GM19043 (cell line): ENCODE measurements around the gene FOXO1.
"Not testable (repeated sequence)": the region's sequence is repeated elsewhere in the genome, so short reads cannot be mapped to it uniquely, and the experiment has no call there.

Experiments
- ATAC-seq: cut with Tn5 transposase; IDR thresholded peaks from one replicate; pipeline ENCODE4 v1.9.1; 2021; ENCODE audit warnings: low read depth; ENCODE audit not compliant: unreplicated experiment

Gene FOXO1

DNA sequence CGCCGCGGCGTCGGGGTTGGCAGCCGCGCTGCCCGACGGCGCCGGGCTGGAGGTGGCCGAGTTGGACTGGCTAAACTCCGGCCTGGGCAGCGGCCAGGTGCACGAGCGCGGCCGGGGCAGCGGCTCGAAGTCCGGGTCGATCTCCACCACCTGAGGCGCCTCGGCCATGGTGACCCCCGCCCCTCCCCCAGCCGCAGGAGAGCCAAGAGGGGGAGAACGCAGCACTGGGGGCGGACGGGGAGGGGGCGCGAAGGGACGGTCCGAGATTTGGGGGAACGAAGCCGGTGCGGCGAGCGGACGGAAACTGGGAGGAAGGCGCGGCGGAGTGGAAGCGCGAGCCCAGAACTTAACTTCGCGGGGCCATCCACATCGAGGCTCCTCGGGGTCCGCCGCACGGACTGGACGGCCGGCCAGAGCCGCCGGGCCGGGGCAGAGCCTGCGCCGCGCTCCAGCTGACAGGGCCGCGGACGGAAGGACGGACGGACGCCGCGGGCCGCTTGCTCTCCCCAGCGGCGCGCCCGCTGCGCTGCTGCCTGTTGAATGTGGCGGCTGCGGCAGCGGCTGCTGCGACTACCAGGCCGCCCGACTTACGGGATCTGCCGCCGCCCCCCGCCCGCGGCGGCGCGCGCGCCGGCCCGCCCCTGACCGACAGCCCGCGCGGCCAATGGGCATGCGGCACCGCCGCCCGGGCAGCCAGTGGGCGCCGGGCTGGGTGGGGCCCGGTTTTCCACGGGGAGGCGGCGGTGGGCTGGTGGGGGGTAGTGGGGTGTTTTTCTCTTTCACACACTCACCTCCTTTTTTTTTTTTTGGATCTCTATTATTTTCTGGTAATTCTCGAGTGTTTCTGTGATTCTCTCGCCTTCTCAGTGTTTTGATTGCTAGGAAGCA is at the start of gene FOXO1:
Gene FOXO1, minus strand, starts transcription at position 597 of the 888 bp plus-strand sequence. Its CDS starts 429 bp downstream, at position 168.
- ATAC-seq = peak; percentile 47

DNA sequence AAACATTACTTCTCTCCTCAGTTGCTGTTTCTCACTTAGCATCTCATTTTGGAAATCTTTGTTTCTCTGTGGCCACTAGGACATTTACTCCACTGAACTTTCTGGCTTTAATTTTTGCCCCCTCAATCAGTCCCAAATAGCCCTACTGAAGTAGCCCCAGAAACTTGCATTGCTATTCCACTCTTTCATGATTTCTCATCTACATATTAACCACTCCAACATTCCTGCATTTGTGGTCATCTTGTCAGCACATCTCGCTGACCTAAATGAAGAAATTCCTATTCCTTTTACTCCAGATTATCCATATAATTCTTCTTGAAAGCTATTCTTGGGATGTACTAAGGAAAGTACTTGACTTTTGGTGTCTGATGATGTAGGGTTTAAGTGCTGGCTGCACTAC is 48.0 kb upstream of the FOXO1 start:
- ATAC-seq = not testable (repeated sequence)

DNA sequence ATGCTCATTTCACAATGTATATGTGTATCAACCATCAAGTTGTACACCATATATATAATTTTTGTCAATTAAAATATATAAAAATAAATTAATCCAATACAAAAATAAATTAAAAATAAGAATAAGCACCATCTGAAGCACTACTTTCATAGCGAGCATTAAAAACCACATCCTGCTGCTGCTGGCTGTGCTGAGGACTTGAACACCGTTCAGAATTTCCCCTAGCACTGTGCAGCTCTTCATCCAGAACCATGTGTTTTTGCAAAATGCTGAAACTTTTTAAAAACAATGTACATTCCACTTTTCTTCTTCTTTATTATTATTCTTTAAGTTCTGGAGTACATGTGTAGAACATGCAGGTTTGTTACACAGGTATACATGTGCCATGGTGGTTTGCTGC is 40.0 kb upstream of the FOXO1 start:
- no peak for ATAC-seq

DNA sequence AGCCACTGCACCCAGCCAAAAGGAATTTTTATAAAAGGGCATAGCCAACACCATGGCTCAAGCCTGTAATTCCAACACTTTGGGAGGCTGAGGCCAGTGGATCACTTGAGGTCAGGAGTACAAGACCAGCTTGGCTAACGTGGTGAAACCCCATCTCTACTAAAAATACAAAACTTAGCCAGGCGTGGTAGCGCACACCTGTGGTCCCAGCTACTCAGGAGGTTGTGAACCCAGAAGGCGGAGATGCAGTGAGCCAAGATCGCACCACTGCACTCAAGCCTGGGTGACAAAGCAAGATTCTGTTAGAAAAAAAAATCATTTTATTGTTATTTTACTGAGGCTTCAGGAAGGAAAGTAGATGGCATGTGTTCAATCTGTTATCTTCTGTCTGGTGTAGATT is 31.3 kb upstream of the FOXO1 start:
- ATAC-seq = peak; percentile 72

DNA sequence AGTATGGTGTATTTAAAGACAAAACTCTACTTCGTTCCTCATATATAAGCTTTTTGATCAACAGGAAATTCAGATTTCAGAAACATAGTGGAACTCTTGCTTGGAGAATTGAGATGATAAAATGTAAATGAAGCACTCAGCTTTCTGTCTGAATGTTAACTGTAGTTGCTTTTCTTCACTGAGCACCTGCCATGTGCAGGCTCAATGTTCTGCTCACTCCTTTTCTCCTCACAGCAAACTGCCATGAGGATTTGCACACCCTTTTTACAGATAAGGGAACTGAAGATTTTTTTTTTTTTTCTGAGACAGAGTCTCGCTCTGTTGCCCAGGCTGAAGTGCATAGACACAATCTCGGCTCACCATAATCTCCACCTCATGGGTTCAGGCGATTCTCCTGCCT is 28.0 kb upstream of the FOXO1 start:
- no peak for ATAC-seq

DNA sequence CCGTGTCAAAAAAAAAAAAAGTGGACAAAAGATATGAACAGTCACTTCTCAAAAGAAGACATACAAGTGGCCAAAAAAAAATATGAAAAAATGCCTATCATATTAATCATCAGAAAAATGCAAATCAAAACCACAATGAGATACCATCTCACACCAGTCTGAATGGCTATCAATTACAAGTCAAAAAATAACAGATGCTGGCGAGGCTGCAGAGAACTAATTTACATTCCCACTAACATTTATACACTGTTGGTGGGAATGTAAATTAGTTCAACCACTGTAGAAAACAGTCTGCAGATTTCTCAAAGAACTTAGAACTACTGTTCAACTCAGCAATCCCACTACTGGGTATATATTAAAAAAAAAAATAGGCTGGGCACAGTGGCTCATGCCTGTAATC is 26.5 kb upstream of the FOXO1 start:
- no peak for ATAC-seq

DNA sequence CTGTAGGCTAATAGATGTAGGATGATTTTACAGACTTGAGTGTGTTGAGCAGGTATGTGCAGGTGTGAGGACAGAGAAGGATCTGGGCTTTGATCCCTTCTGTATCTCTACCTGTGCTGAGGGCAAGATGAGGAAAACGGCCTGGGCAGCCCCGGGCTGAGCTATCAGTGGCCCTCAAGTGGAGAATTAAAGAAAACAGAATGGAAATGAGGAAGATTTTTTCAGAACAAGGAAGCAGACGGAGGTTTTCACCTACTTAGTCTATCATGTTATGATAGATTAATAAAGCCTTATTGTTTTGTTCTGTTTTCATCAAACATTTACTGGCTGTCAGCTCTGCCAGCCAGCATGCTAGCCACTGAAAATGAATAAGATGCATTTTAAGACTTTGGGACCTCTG is 22.3 kb upstream of the FOXO1 start:
- no peak for ATAC-seq

DNA sequence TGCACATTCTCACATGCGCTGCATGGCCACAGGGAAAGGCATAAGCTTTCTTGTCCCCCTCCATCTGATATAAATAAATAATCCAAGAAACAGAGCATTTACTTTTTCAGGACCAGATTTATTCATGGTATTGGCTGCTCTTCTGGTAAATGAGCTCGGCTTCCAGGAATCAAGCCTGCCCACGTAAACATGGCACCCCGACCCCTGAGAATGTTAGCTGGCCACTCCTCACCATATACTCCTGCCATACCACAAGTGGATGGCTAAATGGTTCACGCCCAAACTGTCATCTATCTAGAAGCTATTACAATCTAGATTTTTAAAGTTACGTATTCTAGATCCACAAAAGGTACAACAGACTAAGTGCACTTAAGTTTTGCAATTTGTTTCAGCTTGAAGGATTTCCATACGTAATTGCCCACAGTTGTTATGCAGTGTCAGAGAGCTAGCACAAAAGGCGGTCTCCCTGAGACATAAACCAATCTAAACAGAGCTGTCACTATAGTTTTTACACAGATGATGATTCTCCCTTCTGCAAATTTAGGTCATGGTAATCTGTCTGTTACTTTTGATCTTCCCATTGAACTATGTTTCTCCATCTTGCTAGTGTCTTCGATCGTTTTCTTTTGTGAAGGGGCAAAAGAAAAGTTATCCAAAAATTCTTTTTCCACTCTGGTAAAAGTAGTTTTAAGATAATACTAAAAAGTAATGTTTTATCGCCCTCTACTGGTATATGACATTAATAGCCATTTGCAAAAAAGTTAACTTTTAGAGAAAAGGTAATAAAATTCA is 16.2 kb upstream of the FOXO1 start:
- no peak for ATAC-seq

DNA sequence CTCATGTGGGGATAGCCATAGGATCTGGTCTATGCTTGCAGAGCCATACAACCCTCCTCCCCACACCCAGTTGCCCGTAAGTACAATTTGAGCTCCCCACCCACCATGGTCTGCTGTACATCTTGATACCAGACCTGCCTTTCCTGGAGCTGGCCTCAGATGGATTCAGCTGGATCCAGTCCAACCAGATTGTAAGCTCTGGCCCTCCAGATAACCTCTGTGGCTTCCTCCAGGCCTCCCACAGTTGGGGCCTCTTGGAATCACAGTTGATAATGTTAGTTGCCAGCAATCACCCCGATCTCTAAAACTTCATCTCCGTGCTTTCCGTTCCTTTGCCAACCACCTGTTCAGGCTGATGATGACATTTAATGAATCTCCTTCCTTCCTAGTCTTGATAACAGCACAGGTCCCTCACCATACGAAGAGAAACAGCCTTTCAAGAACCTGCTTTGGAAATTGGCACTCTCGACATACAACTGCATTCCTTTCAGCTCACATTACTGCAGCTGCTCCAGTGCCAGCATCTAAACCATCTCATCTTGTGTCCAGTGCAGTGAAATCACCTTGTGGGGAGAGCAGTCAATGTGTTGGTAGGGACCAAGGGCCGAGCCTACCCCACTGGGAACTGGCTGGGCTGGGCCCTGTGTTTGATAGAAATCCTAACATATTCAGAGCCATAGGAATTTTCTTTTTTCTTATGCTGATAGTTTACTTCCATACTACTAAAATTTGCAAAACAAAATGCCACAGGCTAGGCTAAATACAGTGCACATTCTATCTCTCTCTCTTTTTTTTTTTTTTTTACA is 15.1 kb upstream of the FOXO1 start:
- no peak for ATAC-seq

DNA sequence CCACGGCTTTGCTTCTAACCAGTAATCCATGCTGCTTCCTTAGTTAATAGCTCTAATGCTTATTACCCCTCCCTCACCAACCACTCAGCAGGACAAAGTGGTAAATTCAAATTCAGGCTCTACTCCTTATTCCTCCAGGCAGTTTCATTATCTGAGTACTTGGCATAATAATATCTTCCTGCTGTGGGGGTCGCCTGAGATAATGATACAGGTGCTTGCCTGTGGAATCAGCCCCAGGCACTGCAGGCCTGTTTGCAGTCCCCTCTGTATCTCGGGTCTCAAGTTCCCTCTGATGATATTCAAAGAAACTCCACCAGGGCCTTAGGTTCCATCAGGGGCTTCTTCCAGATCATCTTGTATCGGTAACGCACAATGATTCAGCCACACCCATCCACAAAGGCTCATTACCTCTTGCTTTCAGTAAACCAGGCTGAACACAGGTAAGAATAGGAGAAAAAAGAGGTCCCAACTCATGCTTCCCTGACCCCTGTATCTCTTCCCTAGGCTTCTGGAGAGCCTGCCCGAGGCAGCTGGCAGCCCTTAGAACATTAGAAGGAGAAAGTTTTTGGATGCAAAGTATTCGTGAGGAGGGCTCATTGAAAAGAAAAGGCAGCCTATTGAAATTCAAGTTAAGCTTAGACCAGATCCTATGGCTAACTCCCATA is 14.3 kb upstream of the FOXO1 start:
- ATAC-seq = no peak

DNA sequence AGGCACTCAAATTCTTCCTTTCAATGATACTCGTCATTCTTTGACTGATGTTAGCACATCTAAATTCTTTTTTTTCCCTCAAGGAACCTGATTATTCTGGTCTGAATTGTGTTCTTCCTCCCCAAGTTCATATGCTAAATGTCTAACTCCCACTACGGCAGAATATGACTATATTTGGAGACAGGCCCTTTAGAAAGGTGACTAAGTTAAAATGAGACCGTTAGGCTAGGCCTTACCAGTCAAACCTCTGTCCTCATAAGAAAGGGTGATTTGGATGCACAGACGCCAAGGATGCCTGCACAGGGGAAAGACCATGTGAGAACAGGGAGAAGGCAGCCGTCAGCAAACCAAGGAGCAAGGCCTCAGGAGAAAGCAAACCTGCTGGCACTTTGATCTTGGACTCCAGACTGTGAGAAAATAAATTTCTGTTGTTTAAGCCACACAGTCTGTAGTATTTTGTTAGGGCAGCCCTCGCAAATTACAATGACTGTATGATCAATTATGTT is 13.1 kb upstream of the FOXO1 start:
- no peak for ATAC-seq

DNA sequence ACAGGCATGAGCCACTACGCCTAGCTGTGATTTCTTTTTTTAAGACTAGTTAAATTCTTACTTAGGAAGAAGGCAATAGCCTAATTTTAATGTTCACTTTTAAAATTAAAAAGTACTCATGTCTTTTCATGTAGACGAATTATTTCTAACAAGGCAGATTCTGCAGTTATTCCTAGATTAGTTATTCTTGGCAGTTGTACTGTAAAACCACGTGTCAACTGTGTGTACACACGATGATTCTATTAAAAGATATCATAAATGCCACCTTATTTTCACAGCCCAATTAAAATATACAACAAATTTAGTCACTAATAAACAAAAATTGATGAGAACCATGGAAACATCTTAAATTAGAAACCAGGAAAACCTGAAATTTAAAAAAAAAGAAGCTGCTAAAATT is 10.6 kb upstream of the FOXO1 start:
- no peak for ATAC-seq

DNA sequence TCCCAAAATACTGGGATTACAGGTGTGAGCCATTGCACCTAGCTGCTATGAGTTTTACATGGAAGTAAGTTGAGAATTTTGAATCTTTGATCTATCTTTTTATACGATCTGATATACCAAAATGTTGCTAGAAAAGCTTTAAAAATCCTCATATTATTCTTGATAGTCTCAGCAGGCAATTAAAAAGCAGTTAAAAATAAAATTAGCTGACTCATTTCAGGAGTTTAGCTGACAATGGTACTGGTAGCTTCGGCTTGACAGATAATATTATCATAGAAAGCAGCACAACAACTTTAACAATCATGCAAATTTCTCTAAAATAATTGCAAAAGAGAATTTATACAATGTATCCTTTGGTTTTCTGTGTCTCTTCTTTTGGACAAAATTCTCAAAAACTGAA is 9.6 kb upstream of the FOXO1 start:
- no peak for ATAC-seq

DNA sequence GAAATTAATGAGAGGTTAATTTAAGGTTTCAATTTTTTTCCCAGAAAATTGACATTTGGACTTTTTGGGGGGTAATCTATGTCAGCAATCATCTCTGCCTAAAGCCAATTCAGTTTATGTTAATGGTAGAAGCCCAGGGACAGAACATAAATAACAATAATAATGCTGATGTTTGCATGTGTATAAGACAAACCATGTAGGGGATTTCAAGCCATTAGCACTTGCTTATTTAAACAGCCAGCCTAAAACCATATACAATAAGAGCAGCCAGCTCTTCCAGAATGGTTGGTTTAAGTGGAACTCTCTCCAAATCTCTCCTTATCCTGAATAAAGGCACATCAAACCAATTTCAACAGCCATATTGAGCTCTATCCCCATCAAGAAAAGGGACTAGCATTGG is 7.0 kb upstream of the FOXO1 start:
- ATAC-seq = no peak

DNA sequence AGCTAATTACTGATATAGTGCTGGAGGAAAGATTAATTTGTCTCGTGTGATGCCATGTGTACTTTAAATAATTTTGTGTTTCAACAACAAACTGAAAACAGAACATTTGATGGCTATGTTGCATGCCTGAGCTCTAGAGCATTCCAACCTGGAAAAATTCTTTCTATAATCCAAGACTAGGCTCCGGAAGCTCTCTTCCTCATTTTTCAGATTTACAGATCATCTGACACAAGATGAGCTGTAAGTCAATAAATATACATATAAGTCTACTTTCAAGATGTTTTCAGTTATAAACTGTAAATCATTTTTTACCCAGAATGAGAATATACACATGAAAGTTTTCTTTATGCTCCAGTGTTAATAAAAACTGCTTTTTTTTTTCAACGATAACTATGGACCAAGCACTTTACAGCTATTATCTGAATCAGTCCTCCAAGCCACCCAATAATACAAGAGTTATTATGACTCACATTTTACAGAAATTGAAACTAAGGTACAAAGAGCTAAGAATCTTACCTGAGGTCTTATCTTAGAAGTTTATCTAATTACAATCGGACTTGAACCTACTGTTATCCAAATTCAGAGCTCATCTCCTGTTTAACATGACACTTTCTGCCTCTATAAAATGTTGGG is 6.4 kb upstream of the FOXO1 start:
- no peak for ATAC-seq

DNA sequence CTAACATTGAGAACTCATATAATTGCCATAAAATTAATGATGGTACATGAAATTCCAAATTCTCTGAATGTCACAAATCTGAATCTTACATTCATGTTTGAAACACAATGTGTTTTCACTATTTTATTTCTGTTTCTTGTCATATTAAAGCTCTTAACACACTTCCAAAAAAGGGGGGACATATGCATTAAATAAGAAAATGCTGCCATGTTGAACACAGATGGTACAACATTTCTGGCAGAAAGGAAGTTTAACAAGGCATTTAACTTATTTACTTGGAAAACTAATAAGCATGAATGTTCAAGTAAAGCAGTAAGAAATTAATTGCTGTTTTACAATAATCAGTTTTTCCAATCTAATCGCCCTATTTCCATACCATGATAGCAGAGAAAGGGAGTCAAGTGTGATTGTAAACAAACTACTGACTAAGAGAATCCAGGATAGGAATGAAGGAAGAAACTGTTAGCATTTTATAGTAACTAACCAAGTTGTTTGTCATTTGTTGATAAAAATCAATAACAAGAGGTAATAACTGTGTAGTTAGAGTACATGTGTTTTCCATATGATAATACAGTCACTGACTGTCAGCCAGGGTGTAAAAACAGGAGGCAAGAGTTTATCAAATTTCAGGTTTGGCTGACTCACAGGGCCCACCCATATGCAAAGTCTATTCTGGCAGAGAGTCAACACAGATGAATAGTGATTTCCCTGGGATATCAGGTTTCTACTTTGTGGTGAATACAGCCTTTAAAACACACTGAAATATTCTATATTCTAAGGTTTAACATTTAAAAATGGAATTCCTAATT is 5.7 kb upstream of the FOXO1 start:
- no peak for ATAC-seq

DNA sequence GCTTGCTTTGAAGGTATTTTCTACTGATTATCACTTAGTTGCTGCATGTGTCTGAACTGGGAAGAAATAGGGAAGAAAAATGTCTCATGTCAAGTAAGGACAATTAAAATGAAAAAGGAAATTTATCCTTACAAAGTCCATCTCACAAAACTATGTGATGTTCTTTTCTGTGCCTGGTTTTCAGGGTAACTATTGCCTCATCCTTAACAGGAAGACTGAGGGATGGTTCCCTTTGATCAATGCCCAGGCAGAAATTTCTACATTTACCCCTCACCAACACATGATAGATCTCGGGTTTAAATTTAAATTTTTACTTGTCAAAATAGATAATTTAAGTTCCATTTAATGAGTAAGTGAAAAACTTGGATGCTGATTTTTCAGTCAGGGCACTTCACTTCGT is 3.9 kb upstream of the FOXO1 start:
- no peak for ATAC-seq

DNA sequence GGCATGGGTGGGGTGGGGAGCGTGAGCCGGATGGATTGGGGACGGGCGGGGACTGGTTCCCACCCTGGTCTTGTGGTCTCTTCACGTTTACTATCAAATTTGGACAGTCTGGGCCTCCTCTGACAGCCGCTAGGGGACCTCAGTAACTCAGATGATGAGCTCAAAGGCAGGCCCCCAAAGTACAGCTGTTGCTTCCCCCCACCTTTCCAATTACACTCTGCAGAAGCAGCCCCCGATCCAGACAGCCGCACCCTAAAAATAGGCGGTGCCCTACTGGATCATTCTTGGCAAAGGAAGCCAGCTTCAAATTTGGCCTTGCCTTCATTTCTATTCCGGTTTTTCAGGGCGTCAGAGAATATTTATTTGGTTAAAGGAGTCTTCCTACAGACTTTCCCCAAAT is 1.9 kb upstream of the FOXO1 start:
- no peak for ATAC-seq

DNA sequence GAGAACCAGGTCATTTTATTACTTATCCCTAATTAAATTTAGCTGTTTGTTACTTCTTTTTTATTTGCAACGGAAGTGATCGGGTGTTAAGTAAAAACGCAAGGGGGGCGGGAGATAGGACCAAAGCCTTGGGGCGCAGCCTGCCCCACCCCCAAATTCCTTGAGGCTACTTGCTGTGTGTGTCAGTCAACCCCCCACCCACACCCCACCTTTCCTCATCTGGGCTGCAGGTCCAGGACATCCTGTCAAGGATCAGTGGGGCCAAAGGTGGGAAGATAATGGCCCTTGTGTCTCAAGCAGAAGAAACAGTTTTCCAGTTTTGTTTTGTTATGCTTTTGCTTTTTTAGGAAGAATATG is 1.2 kb upstream of the FOXO1 start:
- ATAC-seq = no peak
